ENCODE results near the gene DYSF.

DNA sequence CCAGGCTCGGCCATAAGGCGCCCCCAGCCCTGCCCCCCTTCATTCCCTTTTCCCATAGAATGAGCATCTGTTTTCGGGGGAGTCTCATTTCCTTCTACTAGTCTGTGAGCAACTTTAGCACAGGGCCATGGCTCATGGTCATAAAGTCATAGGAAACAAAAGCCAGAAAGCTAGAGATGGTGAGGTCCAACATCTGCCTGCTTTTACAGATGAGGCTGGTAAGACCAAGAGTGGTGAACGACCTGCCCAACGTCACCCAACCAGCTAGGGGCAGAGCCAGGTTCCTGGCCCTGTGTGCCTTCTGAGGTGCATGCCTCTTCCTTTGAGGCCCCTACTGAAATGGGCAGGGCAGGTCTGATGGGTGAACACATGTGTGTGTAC, 212.7 kb downstream of the DYSF start:
- TF ChIP-seq, protein P1, sequence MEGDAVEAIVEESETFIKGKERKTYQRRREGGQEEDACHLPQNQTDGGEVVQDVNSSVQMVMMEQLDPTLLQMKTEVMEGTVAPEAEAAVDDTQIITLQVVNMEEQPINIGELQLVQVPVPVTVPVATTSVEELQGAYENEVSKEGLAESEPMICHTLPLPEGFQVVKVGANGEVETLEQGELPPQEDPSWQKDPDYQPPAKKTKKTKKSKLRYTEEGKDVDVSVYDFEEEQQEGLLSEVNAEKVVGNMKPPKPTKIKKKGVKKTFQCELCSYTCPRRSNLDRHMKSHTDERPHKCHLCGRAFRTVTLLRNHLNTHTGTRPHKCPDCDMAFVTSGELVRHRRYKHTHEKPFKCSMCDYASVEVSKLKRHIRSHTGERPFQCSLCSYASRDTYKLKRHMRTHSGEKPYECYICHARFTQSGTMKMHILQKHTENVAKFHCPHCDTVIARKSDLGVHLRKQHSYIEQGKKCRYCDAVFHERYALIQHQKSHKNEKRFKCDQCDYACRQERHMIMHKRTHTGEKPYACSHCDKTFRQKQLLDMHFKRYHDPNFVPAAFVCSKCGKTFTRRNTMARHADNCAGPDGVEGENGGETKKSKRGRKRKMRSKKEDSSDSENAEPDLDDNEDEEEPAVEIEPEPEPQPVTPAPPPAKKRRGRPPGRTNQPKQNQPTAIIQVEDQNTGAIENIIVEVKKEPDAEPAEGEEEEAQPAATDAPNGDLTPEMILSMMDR (IDR thresholded peaks at IDR 0.05): no peak
- TF ChIP-seq POLR2A (IDR thresholded peaks at IDR 0.05): no peak
